OCI-LY1 (cell line): ENCODE results near the gene PMEPA1.

ENCODE experiments used
- EZH2 ChIP-seq: fragments of 200-600 bp; sonication (generic), shearing (Covaris generic); IDR thresholded peaks from 2 replicates; pipeline ENCODE4 v1.8.0; 2017; ENCODE audit warnings: borderline replicate concordance, mixed run types, mild to moderate bottlenecking, antibody characterized with exemption, low read length, moderate library complexity, mixed read lengths
- TF ChIP-seq, protein P1 (sequence below): fragments of 200-600 bp; sonication (generic), shearing (Covaris generic); IDR thresholded peaks from 2 replicates; pipeline ENCODE4 v1.5.1; 2017; ENCODE audit warnings: mild to moderate bottlenecking, antibody characterized with exemption, low read length, moderate library complexity, mixed read lengths

GRCh38 chr20:57679113-57679512, 30.7 kb downstream of the PMEPA1 start:
- TF ChIP-seq, protein P1, sequence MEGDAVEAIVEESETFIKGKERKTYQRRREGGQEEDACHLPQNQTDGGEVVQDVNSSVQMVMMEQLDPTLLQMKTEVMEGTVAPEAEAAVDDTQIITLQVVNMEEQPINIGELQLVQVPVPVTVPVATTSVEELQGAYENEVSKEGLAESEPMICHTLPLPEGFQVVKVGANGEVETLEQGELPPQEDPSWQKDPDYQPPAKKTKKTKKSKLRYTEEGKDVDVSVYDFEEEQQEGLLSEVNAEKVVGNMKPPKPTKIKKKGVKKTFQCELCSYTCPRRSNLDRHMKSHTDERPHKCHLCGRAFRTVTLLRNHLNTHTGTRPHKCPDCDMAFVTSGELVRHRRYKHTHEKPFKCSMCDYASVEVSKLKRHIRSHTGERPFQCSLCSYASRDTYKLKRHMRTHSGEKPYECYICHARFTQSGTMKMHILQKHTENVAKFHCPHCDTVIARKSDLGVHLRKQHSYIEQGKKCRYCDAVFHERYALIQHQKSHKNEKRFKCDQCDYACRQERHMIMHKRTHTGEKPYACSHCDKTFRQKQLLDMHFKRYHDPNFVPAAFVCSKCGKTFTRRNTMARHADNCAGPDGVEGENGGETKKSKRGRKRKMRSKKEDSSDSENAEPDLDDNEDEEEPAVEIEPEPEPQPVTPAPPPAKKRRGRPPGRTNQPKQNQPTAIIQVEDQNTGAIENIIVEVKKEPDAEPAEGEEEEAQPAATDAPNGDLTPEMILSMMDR, result no peak
- no peak for TF ChIP-seq EZH2
